NCI-H187 (cell line): ENCODE results near the gene C12orf76.
"Not testable (repeated sequence)": the region's sequence is repeated elsewhere in the genome, so short reads cannot be mapped to it uniquely, and the experiment has no call there.

ENCODE experiments used
- DNase-seq, 2 experiments: peaks; one replicate each; lab custom pipeline; 2025; lab: John Stamatoyannopoulos, UW

C12orf76 gene

DNA sequence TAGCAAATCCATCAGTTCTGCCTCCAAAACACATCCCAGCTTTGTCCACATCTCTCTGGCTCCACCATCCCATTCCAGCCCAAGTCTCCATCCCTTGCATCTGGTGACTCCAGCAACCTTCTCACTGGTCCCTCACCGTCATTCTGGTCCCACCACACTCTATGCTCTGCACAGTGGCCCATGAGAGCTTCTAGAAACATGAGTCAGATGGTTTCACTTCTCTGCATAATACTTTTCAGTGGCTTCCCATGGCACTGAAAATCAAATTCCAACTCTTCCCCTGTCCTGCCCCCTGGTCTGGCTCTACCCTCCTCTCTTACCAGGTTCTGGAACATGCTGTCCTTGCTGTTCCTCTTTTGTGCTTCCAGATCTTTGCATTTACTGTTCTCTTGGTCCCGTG, 17.2 kb upstream of the C12orf76 start:
- DNase-seq: no peak

DNA sequence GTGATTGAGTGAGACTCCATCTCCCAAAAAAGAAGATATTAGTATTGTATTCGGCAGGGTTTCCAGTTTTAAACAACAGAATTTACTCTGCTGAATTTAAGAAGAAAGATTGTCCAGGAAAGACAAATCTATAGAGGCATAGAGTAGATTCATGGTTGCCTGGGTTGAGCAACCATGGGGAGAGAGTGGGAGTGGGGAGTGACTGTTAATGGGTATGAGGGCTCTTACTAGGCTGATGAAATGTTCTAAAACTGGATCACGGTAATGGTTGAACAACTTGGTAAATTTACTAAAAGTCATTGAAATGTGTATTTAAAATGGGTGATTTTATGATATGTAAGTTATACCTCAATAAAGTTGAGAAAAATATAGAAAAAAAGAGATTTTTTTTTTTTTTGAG, 13.9 kb upstream of the C12orf76 start:
- no peak for DNase-seq

DNA sequence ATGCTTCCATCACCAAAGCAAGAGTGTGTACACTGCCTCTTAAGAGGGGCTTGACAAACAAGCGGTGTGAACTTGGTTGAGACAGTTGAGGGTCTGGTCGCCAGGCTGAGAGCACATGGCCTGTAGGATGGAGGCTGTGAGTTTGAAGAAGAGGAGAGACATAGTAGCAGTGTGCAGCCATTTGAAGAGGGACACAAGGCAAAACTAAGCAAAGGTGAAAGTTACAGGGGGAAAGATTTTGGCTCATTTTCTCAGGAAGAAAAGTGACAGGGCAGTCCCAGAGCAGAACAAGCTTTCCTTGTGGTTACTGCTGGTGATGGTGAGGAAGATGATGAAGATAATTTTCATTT, 11.3 kb upstream of the C12orf76 start:
- no peak for DNase-seq

DNA sequence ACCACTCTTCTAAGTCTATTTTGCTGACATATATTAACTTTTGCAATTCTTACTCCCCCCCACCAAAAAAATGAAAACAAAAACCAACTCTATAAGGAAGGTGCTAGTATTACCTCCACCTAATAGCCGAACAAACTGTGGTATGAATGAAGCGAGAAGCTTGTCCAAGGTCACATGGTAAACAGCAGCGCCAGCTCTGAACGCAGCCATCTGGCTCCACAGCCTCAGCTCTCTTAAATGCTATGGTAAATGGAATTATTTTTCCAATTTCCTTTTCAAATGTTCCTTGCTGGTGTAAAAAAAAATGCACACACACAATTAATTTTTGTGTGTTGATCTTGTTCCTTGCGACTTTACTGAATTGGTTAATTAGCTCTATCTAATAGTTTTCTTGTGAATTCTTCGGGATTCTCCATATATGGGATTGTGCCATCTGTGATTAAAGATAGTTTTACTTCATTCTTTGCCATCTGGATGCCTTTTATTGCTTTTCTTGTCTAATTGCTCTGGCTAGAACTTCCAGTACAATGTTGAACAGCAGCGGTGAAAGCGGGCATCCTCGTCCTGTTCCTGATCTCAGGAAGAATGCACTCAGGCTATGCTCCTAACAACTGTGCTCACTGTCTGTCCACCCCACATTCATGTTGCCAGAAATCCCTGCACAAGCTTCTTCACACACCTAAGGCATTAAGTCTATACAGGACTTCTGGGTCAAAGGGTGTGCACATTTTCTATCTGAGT, 10.7 kb upstream of the C12orf76 start:
- DNase-seq: no peak

DNA sequence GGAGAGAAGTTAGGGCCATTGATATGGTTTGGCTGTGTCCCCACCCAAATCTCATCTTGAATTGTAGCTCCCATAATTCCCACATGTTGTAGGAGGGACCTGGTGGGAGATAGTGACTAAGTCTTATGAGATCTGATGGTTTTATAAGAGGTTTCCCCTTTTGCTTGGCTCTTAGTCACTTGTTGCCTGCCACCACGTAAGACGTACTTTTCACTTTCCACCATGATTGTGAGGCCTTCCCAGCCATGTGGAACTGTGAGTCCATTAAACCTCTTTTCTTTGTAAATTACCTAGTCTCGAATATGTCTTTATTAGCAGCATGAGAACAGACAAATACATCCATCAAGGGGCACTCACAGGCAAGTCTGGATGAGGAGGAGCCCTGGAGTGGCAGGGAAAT, 8.3 kb upstream of the C12orf76 start:
- DNase-seq: not testable (repeated sequence)

DNA sequence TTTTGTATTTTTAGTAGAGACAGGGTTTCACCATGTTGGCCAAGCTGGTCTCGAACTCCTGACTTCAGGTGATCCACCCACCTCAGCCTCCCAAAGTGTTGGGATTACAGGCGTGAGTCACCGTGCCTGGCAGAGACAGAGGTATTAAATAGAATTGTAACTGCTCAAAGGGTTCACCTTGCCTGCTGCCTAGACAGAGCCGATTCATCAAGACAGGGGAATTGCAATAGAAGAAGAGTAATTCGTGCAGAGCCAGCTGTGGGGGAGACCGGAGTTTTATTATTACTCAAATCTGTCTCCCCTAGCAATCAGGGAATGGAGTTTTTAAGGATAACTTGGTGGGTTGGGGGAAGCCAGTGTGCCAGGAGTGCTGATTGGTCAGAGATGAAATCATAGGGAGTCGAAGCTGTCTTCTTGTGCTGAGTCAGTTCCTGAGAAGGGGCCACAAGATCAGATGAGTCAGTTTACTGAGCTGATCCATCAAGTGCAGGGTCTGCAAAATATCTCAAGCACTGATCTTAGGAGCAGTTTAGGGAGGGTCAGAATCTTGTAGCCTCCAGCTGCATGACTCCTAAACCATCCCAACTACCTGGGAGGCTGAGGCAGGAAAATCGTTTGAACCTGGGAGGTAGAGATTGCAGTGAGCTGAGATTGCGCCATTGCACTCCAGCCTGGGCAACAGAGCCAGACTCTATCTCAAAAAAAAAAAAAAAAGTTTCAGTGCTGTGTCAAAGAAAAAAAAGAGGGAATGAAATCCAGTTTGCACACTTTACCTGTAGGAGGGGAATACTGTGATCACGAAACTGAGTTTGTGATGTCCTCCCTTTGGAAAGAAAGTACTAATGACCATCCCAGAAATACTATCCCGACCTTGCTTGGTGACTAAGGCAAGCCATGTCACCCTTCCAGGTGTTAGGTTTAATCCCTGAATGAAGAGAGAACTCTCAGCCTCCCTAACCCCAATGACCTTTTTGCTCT, 7.3 kb upstream of the C12orf76 start:
- DNase-seq: not testable (repeated sequence)

DNA sequence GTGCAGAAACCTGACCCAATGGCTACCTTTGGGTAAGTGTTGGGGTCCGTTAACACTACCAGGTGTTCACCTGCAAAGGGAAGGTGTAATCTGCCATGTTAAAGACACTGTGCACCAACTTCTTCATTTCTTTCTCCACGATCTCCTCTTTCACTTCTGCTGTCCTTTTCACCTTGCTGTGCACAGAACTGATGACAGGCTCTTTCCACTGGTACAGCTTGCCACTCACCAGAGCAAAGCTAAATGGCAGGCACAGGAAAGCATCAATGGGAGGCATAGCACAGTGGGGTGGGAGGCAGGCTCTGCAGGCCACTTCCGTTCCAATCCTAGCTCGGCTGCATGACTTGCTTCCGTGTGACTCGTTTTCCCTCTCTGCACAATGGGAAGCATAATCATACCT, 2.6 kb upstream of the C12orf76 start:
- no peak for DNase-seq

DNA sequence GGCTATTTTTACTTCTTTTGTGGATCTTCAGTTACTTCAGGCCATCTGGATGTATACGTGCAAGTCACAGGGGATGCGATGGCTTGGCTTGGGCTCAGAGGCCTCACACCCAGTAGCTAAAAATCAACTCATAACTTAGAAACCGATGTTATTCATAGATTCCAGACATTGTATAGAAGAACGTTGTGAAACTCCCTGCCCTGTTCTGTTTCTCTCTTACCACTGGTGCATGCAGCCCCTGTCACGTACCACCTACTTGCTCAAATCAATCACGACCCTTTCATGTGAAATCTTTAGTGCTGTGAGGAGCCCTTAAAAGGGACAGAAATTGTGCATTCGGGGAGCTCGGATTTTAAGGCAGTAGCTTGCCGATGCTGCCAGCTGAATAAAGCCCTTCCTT, 1.3 kb upstream of the C12orf76 start:
- not testable (repeated sequence) for DNase-seq

DNA sequence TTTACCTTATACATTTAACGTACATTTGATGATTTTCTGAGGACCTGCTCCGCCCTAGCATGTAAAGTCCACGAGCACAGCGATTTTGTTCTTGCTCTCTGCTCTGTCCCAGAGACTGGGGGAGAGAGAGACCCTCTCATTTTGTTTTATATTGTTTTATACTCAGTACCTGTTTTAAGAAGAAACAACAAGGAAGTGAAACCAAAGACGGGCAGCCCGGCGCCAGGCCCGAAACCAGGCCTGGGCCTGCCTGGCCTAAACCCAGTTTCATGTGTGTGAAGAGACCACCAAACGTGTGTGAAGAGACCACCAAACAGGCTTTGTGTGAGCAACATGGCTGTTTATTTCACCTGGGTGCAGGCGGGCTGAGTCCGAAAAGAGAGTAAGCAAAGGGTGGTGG, 712 bp upstream of the C12orf76 start:
- not testable (repeated sequence) for DNase-seq

DNA sequence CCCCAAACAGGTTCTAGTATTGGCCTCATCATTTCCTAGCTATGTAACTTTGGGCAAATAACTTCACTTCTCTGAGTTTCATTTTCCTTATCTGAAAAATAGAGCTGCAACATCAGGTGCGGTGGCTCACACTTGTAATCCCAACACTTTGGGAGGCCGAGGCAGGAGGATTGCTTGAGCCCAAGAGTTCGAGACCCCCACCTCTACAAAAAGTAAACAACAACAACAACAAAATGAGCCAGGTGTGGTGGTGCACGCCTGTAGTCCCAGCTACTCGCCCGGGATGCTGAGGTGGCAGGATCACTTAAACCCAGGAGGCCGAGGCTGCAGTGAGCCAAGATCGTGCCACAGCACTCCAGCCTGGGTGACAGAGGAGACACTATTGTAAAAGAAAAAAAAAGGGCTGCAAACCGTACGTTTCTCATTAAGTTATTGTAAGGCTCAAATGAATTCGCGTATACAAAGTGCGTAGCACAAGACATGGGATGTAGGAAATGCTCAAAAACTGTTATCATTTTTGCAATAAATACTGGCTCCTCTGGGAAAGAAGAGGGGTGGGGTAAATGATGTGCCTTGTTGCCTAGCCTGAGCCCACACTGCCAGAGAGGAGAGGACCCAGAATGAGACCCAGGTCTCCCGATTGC, 903 bp downstream of the C12orf76 start:
- DNase-seq: no peak

DNA sequence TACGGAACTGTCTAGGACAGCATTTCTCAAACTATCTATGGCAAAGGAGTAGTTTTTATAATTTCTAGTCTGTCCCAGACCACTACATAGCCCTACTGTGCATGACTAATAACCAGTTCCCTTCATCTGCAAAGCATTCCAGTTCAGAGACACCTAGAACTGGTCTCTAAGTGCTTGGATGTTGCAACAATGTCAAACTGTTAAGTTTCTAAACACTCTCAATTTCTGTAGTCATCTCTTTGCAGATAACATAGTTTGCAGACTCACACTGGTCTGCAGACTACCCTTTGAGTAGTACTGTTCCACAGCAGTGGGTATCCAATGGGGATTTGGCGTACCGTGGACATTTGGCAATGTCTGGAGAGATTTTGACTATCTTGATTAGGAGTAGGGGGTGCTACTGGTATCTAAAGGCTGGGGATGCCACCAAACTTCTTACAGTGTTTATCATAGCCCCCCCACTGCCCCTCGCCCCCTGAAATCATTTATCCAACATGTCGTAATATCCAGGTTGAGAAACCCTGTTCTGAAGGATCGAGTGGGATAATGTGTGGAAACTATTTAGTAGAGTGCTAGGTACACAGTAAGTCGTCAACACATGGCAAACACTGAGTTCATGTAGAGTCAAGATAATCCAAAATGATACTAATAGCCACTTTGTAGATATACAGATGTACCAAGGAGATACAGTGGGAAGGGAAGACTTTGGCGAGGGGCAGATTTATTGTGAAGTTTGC, 1.7 kb downstream of the C12orf76 start:
- no peak for DNase-seq

DNA sequence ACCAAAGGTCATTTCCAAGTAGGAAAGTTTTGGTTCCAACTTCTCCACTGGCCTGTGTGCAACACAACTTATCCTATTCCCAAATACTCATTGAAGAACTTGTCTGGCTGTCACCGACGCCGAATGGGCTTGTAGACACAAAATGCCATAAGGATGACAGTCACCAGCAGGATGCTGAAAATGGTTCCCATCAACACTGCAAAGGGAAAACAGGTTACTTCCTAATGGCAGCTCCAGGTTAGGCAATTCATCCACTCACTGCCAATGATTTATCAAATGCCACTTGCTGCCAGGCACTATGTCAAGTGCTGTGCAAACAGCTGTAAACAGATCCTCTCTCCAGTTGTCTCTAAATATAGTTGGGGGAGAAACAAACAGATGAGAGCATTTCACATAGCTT, 6.1 kb downstream of the C12orf76 start:
- peak; percentile 30 to 60 for DNase-seq

DNA sequence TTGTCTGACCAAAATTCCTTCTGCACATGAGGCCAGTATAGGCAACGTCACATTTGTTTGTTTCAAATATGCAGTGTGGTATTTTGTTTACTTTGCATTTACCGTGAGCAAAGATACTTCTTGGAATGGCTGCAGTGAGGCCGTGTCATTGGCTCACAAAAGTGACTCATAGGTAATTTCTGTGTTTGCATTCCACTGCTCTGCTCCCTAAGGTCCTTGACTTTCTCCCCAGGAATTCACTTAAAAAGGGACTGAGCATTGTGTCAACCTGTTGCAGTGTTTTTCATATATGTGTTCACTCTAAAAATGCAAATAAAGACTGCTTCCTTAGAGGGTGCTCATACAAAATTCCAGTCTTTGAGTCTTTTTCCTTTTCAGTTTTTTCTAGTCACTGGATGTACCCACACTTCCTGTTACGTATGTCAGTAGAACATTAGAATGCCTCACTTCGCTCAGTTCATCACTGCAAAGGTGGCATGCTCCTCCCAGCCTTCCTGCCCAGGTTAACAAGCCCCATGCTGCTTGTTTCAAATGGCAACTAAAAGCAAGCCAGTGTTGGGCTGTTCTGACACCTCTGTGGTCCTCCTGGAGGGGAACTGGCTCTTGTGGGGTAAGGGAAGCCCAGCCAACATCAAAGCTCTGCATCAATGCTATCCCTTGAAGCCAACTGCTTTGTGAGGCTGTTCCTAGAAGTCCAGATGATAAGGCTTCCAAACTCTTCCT, 9.1 kb downstream of the C12orf76 start:
- no peak for DNase-seq

DNA sequence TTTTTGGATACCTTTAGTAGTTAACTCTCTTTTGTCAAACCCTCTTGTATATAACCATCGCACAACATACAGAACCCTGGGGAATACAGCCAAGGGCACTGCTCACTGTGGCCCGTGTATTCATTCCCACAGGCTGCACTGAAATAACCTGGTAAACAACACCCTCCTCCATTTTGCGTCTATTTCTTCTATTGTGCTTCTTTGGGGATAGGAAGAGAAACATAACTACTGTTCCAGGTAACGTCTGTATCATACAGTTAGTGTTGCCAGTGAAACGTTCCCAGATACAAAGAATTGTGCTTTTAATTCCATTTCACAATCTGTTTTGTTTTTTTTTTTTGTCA, 9.6 kb downstream of the C12orf76 start:
- no peak for DNase-seq

DNA sequence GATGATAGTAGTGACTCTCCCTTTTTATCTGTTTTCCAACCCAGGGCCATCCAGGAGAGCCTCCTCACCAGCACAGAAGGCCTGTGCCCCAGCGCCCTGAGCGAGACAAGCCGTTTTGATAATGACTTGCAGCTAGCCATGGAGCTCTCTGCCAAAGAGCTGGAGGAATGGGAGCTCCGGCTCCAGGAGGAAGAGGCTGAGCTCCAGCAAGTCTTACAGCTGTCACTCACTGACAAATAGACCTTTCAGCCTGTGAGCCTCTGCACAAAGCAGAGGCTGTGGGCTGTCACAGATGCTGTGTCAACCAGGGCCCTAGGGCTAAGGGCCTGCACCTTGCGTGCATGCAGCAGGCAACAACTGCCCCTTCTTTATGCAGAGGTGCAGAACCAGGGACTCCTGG, 11.0 kb downstream of the C12orf76 start:
- DNase-seq: no peak

DNA sequence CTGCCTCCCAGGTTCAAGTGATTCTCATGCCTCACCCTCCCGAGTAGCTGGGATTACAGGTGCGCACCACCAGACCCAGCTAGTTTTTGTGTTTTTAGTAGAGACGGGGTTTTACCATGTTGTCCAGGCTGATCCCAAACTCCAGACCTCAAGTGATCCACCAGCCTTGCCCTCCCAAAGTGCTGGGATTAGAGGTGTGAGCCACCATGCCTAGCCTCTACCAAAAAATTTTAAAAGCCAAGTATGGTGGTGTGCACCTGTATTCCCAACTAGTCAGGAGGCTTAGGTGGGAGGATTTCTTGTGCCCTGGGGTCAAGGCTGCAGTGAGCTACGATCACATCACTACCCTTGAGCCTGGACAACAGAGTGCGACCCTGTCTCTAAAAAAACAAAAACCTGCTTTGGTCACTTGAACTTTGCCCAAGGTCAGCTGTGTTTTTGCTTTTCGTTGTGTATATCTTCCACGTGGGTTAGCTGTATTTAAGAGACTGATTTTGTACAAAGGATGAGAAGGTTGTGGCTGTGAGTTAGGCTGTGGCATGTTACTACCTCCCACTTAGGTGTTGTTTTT, 12.7 kb downstream of the C12orf76 start:
- no peak for DNase-seq

DNA sequence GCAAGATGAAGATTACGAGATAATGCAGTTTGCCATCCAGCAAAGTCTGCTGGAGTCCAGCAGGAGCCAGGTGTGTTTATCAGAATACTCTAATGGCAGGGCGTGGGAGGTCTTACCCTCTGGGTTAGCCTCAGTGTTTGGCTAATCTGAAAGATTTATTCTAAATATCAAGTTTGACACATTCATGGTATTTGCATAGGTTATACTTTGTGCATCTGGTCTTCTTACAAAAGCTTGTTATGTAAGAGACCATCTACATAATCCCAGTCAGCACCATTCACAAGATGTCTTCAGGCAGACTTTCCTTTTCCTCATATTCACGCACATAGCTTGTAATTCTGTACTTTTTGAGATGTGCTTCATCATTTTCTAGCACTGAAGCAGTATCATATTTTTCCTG, 14.4 kb downstream of the C12orf76 start:
- no peak for DNase-seq

DNA sequence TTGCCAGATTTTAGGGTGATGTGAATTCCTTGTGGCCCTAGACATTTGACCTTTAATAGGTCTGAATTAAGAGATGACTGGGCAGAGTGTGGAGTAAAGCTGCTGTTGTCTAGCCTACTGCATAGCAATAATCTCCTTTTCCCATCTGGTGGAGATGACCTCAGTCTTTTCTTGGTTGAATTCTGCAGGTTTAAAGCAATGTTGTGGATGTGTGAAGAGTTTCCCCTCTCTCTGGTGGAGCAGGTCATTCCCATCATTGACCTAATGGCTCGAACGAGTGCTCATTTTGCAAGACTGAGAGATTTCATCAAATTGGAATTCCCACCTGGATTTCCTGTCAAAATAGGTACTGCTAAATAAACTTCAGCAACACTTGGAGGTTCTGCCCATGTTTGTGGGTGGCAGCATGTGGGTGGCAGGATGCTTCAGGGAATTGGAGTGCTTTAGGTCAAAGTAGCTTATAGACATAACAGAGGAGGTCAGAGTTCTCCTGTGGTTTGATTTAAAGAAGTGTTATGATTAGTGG, 19.0 kb downstream of the C12orf76 start:
- DNase-seq: no peak

DNA sequence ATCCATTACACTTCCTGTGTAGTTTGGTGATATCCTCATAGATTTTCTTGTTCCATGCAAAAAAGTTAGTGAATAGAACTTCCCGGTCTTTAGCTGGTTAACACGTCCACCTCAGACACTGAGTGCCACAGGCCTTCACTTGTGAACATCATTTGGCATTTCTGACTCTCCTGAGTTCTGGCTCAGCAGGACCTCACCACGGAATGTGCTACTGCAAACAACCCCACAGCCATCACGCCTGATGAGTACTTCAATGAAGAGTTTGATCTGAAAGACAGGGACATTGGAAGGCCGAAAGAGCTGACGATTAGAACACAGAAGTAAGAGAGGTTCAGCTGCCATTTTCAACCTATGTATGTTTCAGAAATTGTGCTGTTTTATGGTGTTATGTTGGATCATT, 20.0 kb downstream of the C12orf76 start:
- no peak for DNase-seq

DNA sequence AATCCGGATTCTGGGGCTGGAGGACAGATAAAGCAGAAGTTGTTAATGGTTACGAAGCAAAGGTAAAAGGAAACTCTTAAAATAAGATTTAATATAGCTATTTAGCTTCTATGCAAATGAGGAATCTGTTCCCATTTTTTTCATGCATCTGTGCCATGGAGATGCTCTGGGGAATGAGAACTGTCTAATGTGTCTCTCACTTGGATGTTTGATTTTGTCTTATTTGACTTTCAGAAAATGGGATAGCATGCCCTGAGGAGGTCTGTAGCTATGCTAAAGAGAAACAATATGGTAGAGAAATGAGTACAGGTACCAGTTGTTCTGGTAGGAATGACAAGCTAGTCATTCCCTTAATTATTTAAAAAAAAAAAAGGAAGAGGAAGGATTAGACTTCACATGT, 24.3 kb downstream of the C12orf76 start:
- DNase-seq: no peak
